Stomach (tissue), 9 donors: ENCODE measurements around the gene SLC9A6. TPM values are rescaled to one million over a fixed set of nuclear protein-coding genes. Genes with fewer than 3 reads are reported as not detected.

Experiments used
- DNase-seq, 2 donors: peaks; one replicate each; pipeline versions ENCODE4 v3.0.0 to v3.0.0-alpha.2; 2013 to 2019
- H3K27ac ChIP-seq, 5 donors: fragments of 200-600 bp in 4 of 5; sonication (generic) in 4 of 5; one replicate each; pipeline ENCODE4 v1.5.1; 2013 to 2019; ENCODE audit warnings: mild to moderate bottlenecking in 1 of 5, moderate library complexity in 1 of 5
- H3K27me3 ChIP-seq, 3 donors: fragments of 200-600 bp; sonication (generic); one replicate each; pipeline ENCODE4 v1.5.1; 2017 to 2019; ENCODE audit warnings: mixed run types in 1 of 3
- H3K36me3 ChIP-seq, 4 donors: fragments of 200-600 bp; sonication (generic); 1 replicate in 3 of 4; 2 replicates in 1 of 4; pipeline ENCODE4 v1.5.1; 2016 to 2019
- H3K4me1 ChIP-seq, 4 donors: fragments of 200-600 bp; sonication (generic); one replicate each; pipeline ENCODE4 v1.5.1; 2016 to 2019
- H3K4me3 ChIP-seq, 4 donors: fragments of 200-600 bp; sonication (generic) in 3 of 4; one replicate each; pipeline ENCODE4 v1.5.1; 2016 to 2019; ENCODE audit warnings: mild to moderate bottlenecking in 1 of 4
- H3K9me3 ChIP-seq, 4 donors: fragments of 200-600 bp; sonication (generic); one replicate each; pipeline ENCODE4 v1.5.1; 2016 to 2019
- EP300 ChIP-seq: sonication (generic); formaldehyde crosslinking; IDR thresholded peaks from one replicate; pipeline ENCODE4 v1.6.1; 2017; ENCODE audit warnings: antibody characterized with exemption
- POLR2A ChIP-seq, 4 donors: fragments of 450-650 bp; IDR thresholded peaks; one replicate each; pipeline ENCODE4 v1.6.1; 2016; ENCODE audit warnings: antibody characterized with exemption in 4 of 4, control low read depth in 2 of 4, mild to moderate bottlenecking in 1 of 4, moderate library complexity in 1 of 4
- POLR2AphosphoS5 ChIP-seq, 3 donors: sonication (generic); formaldehyde crosslinking; IDR thresholded peaks; one replicate each; pipeline ENCODE4 v1.6.1; 2016; ENCODE audit warnings: antibody characterized with exemption in 3 of 3
- WGBS, 5 donors: extraction: QIAGEN DNeasy Blood & Tissue Kit in 3 of 5; methylation state at CpG; one replicate each; pipeline versions ENCODE4 v1.1.5 to v1.1.7; 2013 to 2018; 5-methylcytosine and 5-hydroxymethylcytosine counted together
- intact Hi-C: fragments of 100-400 bp; cut with DNase I; formaldehyde crosslinking; loops from one replicate; pipeline ENCODE4 v1.15.1; 2023; ENCODE audit warnings: low total_unique reads
- polyA plus RNA-seq, 3 donors: library from polyadenylated mRNA; stranded (reverse); fragments of 200-250 nt; gene quantifications; one replicate each; pipeline ENCODE4 v1.2.3, GENCODE V29; 2013
- total RNA-seq, 5 donors: library from RNA; depleted of rRNA; stranded (reverse); fragments of >200 nt; gene quantifications; one replicate each; pipeline versions ENCODE4 v1.1.0 to v1.2.3, GENCODE V29; 2014 to 2016
- TF ChIP-seq, protein P1 (sequence below), 7 experiments: fragments of 450-650 bp in 4 of 7; fragments of 200-600 bp in 3 of 7; sonication (generic) in 3 of 7; IDR thresholded peaks; one replicate each; pipeline ENCODE4 v1.5.1; 2016 to 2019; ENCODE audit warnings: antibody characterized with exemption in 7 of 7, control low read depth in 2 of 7, mild to moderate bottlenecking in 1 of 7
- donor health status: healthy with polysubstance abuse.
- donor health status: Bipolar disorder and iron deficiency.
- donor health status: healthy.

SLC9A6 gene
- total and polyA plus RNA-seq, 8 donors, result 0.58 to 26.4 (median 5.5) TPM

DNA sequence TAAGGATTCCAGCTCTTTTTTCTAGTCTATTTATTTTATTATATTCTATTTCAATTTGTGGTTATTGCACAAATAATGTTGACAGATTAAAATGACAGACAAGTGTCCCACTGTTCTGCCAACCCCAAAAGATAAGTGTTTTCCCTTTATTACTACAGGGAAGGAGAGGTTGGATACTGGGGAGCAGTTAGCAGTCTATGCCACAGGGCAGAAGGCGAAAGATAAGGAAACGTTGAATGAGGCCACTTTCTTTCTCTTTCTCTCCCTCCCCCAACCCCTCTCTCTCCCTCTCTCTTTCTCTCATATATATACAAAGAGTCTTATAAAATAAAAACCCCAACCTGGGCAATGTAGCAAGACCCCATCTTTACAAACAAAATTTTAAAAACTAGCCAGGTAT, 31.6 kb downstream of the SLC9A6 start:
- Histone ChIP-seq H3K9me3 (no peaks in the 10 kb centered on the region), H3K4me1 (no peaks in the 10 kb centered on the region), H3K36me3 (peaks cover 0 to 46% (median 39%) of the 10 kb centered on the region in 4 donors), H3K27me3 (no peaks in the 10 kb centered on the region), H3K4me3 (no peak overlapping the region), H3K27ac (no peak overlapping the region)
- DNase-seq, result no peak
- intact Hi-C loops, result no loop called here
- no peak for TF ChIP-seq EP300
- TF ChIP-seq POLR2AphosphoS5 (IDR thresholded peaks at IDR 0.05), result no peak
- TF ChIP-seq, protein P1, sequence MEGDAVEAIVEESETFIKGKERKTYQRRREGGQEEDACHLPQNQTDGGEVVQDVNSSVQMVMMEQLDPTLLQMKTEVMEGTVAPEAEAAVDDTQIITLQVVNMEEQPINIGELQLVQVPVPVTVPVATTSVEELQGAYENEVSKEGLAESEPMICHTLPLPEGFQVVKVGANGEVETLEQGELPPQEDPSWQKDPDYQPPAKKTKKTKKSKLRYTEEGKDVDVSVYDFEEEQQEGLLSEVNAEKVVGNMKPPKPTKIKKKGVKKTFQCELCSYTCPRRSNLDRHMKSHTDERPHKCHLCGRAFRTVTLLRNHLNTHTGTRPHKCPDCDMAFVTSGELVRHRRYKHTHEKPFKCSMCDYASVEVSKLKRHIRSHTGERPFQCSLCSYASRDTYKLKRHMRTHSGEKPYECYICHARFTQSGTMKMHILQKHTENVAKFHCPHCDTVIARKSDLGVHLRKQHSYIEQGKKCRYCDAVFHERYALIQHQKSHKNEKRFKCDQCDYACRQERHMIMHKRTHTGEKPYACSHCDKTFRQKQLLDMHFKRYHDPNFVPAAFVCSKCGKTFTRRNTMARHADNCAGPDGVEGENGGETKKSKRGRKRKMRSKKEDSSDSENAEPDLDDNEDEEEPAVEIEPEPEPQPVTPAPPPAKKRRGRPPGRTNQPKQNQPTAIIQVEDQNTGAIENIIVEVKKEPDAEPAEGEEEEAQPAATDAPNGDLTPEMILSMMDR (IDR thresholded peaks at IDR 0.05), result no peak
- TF ChIP-seq POLR2A (IDR thresholded peaks at IDR 0.05), result no peak
- WGBS, 5 donors, result 67 to 85% (median 69%) methylated on average over 2 of the region's 2 CpGs

DNA sequence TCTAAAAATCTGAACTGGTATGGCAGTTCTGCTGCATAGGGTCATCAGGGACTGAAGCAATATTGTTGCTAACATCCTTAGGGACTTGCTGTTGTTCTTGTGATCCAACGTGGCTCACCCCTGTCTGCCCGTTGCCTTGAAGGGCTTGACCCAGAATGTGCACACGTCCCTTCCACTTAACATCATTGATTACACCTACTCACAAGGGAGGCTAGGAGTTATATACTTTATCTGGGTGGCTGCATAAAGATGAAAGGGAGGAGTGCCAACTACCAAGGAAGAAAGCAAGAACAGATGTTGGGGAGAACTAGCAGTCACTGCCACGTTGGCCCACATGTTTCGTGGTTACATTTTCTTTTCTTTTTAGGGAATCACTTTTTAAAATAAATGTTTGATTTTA, 34.0 kb downstream of the SLC9A6 start:
- H3K4me3 ChIP-seq, result no peak overlapping the region
- no peak overlapping the region for H3K27ac ChIP-seq
- H3K4me1 ChIP-seq, result no peaks in the 10 kb centered on the region
- no peak for DNase-seq
- intact Hi-C loops, result no loop called here
- no peaks in the 10 kb centered on the region for H3K9me3 ChIP-seq
- WGBS, 5 donors, result 66 to 90% (median 86%) methylated on average over 5 of the region's 5 CpGs
- no peaks in the 10 kb centered on the region for H3K27me3 ChIP-seq
- TF ChIP-seq EP300 (no peak), POLR2AphosphoS5 (IDR thresholded peaks at IDR 0.05) (no peak), POLR2A (IDR thresholded peaks at IDR 0.05) (no peak)
- TF ChIP-seq, protein P1 (IDR thresholded peaks at IDR 0.05), result no peak
- H3K36me3 ChIP-seq, result peaks cover 0 to 37% (median 30%) of the 10 kb centered on the region in 4 donors

DNA sequence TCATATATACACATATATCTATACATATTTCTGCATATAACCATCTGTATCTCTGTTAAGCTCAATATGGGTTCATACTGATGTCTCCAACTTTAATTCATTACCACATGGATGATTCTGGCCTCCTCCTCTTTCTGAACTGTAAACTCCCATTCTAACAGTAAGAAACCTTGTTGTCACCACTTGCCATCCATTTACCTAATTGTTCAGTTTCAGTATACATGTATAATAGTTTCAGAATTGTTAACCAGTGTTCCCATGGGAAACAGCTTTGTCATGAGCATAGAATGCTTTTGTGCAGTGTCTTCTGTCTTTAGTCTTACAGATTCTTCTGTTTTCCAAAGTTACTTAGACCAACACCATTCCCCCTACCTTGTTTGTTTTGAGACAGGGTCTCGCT, 35.9 kb downstream of the SLC9A6 start:
- Histone ChIP-seq H3K4me1 (no peaks in the 10 kb centered on the region), H3K4me3 (no peak overlapping the region), H3K27me3 (no peaks in the 10 kb centered on the region), H3K9me3 (no peaks in the 10 kb centered on the region), H3K36me3 (peaks cover 0 to 37% (median 30%) of the 10 kb centered on the region in 4 donors), H3K27ac (no peak overlapping the region)
- no peak for DNase-seq
- intact Hi-C loops, result no loop called here
- 78 to 100% (median 82%) methylated on average over 1 of the region's 1 CpG for WGBS, 5 donors
- TF ChIP-seq, protein P1 (IDR thresholded peaks at IDR 0.05), result no peak
- TF ChIP-seq POLR2AphosphoS5 (IDR thresholded peaks at IDR 0.05) (no peak), POLR2A (IDR thresholded peaks at IDR 0.05) (no peak), EP300 (no peak)

DNA sequence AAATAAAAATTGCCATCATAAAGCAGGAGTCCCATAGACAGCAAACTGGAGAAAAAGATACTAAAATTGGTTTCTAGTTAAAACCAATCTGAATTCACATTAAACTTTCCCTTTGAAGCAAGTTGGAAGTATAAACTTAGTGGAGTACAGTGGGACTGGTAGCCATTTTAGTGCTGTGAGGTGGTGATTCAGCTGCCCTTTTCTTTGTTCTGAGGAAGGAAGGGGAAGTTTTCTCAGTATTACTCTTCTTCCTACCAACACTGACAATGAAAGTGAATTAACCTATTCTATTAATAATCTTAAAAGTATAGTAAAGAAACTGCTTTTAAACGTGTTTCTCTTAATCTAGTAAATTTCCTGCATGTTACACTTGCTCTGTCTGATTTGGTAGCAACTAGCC, 36.7 kb downstream of the SLC9A6 start:
- no peak overlapping the region for H3K27ac ChIP-seq
- H3K27me3 ChIP-seq, result no peaks in the 10 kb centered on the region
- WGBS, 5 donors, result 39 to 76% (median 64%) methylated on average over 1 of the region's 1 CpG
- H3K9me3 ChIP-seq, result no peaks in the 10 kb centered on the region
- peaks cover 0 to 31% (median 30%) of the 10 kb centered on the region in 4 donors for H3K36me3 ChIP-seq
- TF ChIP-seq, protein P1 (IDR thresholded peaks at IDR 0.05), result no peak
- TF ChIP-seq POLR2A (IDR thresholded peaks at IDR 0.05), result no peak
- no peak for TF ChIP-seq EP300
- TF ChIP-seq POLR2AphosphoS5 (IDR thresholded peaks at IDR 0.05), result no peak
- H3K4me3 ChIP-seq, result no peak overlapping the region
- DNase-seq, result no peak
- H3K4me1 ChIP-seq, result no peaks in the 10 kb centered on the region
- intact Hi-C loops, result no loop called here
